Measurements from ENCODE around the gene CPXM2. TPM values are rescaled to one million over a fixed set of nuclear protein-coding genes. Genes with fewer than 3 reads are reported as not detected.

CPXM2 gene
- total and polyA plus RNA-seq, 9 of the 15 experiments (the other 6 are each of a cell fraction or from before 2014, with no cell fraction given): not detected

DNA sequence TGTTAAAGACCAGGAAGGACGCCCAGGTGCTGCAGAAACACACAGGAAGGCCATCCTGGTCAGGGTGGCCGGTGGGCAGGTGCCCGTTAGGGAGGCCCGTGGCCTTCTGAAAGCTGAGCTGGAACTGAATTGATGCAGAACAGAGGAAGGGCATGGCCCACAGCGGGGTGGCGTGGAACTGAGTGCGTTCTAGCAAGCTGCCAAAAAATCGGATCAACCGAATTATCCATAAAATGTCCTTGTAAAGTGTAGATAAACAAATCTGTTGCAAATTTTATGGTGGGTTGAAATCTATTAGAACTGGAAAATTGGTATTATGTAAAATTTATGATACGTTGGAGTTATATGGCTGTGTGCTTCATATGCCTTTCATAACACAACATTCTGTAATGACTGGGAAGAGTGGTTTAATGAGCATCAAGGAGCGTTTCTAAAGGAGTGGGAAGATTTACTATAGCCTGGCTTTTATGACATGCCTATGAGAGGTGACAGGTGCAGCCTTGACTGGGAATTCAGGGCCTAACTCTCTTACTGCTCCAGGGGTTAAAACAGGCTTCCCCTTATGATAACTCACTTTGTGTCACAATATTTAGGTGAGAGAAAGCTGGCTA, 117.4 kb downstream of the CPXM2 start (continued):
- TF ChIP-seq, protein P1, sequence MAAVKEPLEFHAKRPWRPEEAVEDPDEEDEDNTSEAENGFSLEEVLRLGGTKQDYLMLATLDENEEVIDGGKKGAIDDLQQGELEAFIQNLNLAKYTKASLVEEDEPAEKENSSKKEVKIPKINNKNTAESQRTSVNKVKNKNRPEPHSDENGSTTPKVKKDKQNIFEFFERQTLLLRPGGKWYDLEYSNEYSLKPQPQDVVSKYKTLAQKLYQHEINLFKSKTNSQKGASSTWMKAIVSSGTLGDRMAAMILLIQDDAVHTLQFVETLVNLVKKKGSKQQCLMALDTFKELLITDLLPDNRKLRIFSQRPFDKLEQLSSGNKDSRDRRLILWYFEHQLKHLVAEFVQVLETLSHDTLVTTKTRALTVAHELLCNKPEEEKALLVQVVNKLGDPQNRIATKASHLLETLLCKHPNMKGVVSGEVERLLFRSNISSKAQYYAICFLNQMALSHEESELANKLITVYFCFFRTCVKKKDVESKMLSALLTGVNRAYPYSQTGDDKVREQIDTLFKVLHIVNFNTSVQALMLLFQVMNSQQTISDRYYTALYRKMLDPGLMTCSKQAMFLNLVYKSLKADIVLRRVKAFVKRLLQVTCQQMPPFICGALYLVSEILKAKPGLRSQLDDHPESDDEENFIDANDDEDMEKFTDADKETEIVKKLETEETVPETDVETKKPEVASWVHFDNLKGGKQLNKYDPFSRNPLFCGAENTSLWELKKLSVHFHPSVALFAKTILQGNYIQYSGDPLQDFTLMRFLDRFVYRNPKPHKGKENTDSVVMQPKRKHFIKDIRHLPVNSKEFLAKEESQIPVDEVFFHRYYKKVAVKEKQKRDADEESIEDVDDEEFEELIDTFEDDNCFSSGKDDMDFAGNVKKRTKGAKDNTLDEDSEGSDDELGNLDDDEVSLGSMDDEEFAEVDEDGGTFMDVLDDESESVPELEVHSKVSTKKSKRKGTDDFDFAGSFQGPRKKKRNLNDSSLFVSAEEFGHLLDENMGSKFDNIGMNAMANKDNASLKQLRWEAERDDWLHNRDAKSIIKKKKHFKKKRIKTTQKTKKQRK (IDR thresholded peaks at IDR 0.05; ENCODE audit: borderline replicate concordance, low read depth, low read length): no peak
- TF ChIP-seq, protein P2, sequence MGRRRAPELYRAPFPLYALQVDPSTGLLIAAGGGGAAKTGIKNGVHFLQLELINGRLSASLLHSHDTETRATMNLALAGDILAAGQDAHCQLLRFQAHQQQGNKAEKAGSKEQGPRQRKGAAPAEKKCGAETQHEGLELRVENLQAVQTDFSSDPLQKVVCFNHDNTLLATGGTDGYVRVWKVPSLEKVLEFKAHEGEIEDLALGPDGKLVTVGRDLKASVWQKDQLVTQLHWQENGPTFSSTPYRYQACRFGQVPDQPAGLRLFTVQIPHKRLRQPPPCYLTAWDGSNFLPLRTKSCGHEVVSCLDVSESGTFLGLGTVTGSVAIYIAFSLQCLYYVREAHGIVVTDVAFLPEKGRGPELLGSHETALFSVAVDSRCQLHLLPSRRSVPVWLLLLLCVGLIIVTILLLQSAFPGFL (CRISPR knock-in tag; IDR thresholded peaks at IDR 0.05): no peak
- no peak for TF ChIP-seq BRD9 (IDR thresholded peaks at IDR 0.05; ENCODE audit: low read depth, partially characterized antibody)
- TF ChIP-seq ZBED1 (IDR thresholded peaks at IDR 0.05): no peak

Measured in K562 (cell line).